ENCODE results near the gene THAP10. TPM values are rescaled to one million over a fixed set of nuclear protein-coding genes. Genes with fewer than 3 reads are reported as not detected.

The THAP10 gene
- total and polyA plus RNA-seq, 5 donors from 2014 or later: not detected

- no peaks in the 10 kb centered on the region for H3K9me3 ChIP-seq (ENCODE audit: control insufficient read depth in 2 of 2, low read length in 2 of 2)
- Mint-ChIP-seq H3K4me3 (no peak overlapping the region), H3K4me1 (no peaks in the 10 kb centered on the region), H3K27me3 (peaks cover 33% of the 10 kb centered on the region), H3K9me3 (peaks cover 0 to 1% (median 0%) of the 10 kb centered on the region in 7 donors), H3K36me3 (no peaks in the 10 kb centered on the region), H3K27ac (no peak overlapping the region)
- no peaks in the 10 kb centered on the region for H3K36me3 ChIP-seq (ENCODE audit: control insufficient read depth, insufficient read depth, low read length)
- no peak overlapping the region for H3K4me3 ChIP-seq (ENCODE audit: low read depth, low read length)
- H3K27ac ChIP-seq (ENCODE audit: insufficient read depth, low read length, poor library complexity, severe bottlenecking): no peak overlapping the region
- peaks cover 7% of the 10 kb centered on the region for H3K27me3 ChIP-seq (ENCODE audit: control insufficient read depth, insufficient read depth, low read length)
- no peaks in the 10 kb centered on the region for H3K4me1 ChIP-seq (ENCODE audit: control insufficient read depth, insufficient read depth, low read length, poor library complexity, severe bottlenecking)
- ATAC-seq (ENCODE audit: low read depth in 2 of 2) (no peak), DNase-seq (no peak)
These were observed 46.5 kb downstream of the THAP10 start for GRCh38 chr15:70845602-70846360.

GRCh38 chr15:70837476-70837875 lies 54.8 kb downstream of the THAP10 start:
- H3K27me3 Mint-ChIP-seq: peaks cover 8% of the 10 kb centered on the region
- H3K4me1 Mint-ChIP-seq: no peaks in the 10 kb centered on the region

GRCh38 chr15:70835841-70836240 lies 56.4 kb downstream of the THAP10 start:
- Histone ChIP-seq H3K4me1 (ENCODE audit: control insufficient read depth, insufficient read depth, low read length, poor library complexity, severe bottlenecking) (no peaks in the 10 kb centered on the region), H3K36me3 (ENCODE audit: control insufficient read depth, insufficient read depth, low read length) (no peaks in the 10 kb centered on the region), H3K27ac (ENCODE audit: insufficient read depth, low read length, poor library complexity, severe bottlenecking) (no peak overlapping the region), H3K4me3 (ENCODE audit: low read depth, low read length) (no peak overlapping the region), H3K9me3 (ENCODE audit: control insufficient read depth in 2 of 2, low read length in 2 of 2) (no peaks in the 10 kb centered on the region), H3K27me3 (ENCODE audit: control insufficient read depth, insufficient read depth, low read length) (no peaks in the 10 kb centered on the region)
- H3K9me3 Mint-ChIP-seq: peaks cover 0 to 2% (median 0%) of the 10 kb centered on the region in 7 donors
- DNase-seq (no peak), ATAC-seq (ENCODE audit: low read depth in 2 of 2) (no peak)
- no peak overlapping the region for H3K27ac Mint-ChIP-seq
- no peaks in the 10 kb centered on the region for H3K4me1 Mint-ChIP-seq
- no peak overlapping the region for H3K4me3 Mint-ChIP-seq
- no peaks in the 10 kb centered on the region for H3K36me3 Mint-ChIP-seq
- peaks cover 8% of the 10 kb centered on the region for H3K27me3 Mint-ChIP-seq

More at GRCh38 chr15:70837476-70837875, 54.8 kb downstream of the THAP10 start:
- Histone ChIP-seq H3K4me1 (ENCODE audit: control insufficient read depth, insufficient read depth, low read length, poor library complexity, severe bottlenecking) (no peaks in the 10 kb centered on the region), H3K4me3 (ENCODE audit: low read depth, low read length) (no peak overlapping the region), H3K27ac (ENCODE audit: insufficient read depth, low read length, poor library complexity, severe bottlenecking) (no peak overlapping the region), H3K27me3 (ENCODE audit: control insufficient read depth, insufficient read depth, low read length) (no peaks in the 10 kb centered on the region), H3K36me3 (ENCODE audit: control insufficient read depth, insufficient read depth, low read length) (no peaks in the 10 kb centered on the region), H3K9me3 (ENCODE audit: control insufficient read depth in 2 of 2, low read length in 2 of 2) (no peaks in the 10 kb centered on the region)
- Mint-ChIP-seq H3K36me3 (no peaks in the 10 kb centered on the region), H3K4me3 (no peak overlapping the region), H3K27ac (no peak overlapping the region), H3K9me3 (peaks cover 0 to 3% (median 0%) of the 10 kb centered on the region in 7 donors)
- ATAC-seq (ENCODE audit: low read depth in 2 of 2) (no peak), DNase-seq (no peak)

- H3K9me3 Mint-ChIP-seq: peaks cover 0 to 2% (median 0%) of the 10 kb centered on the region in 7 donors
- no peak for ATAC-seq (ENCODE audit: low read depth in 2 of 2)
- H3K27me3 Mint-ChIP-seq: peaks cover 8% of the 10 kb centered on the region
- Histone ChIP-seq H3K36me3 (ENCODE audit: control insufficient read depth, insufficient read depth, low read length) (no peaks in the 10 kb centered on the region), H3K27ac (ENCODE audit: insufficient read depth, low read length, poor library complexity, severe bottlenecking) (no peak overlapping the region), H3K4me1 (ENCODE audit: control insufficient read depth, insufficient read depth, low read length, poor library complexity, severe bottlenecking) (no peaks in the 10 kb centered on the region), H3K27me3 (ENCODE audit: control insufficient read depth, insufficient read depth, low read length) (no peaks in the 10 kb centered on the region), H3K9me3 (ENCODE audit: control insufficient read depth in 2 of 2, low read length in 2 of 2) (no peaks in the 10 kb centered on the region), H3K4me3 (ENCODE audit: low read depth, low read length) (no peak overlapping the region)
- no peaks in the 10 kb centered on the region for H3K4me1 Mint-ChIP-seq
- no peak for DNase-seq
- no peaks in the 10 kb centered on the region for H3K36me3 Mint-ChIP-seq
- H3K27ac Mint-ChIP-seq: no peak overlapping the region
- no peak overlapping the region for H3K4me3 Mint-ChIP-seq
These were observed 56.8 kb downstream of the THAP10 start for GRCh38 chr15:70835415-70835814.

- no peaks in the 10 kb centered on the region for H3K4me1 Mint-ChIP-seq
- H3K4me1 ChIP-seq (ENCODE audit: control insufficient read depth, insufficient read depth, low read length, poor library complexity, severe bottlenecking): no peaks in the 10 kb centered on the region
- H3K4me3 Mint-ChIP-seq: no peak overlapping the region
- H3K27me3 Mint-ChIP-seq: peaks cover 8% of the 10 kb centered on the region
- H3K9me3 Mint-ChIP-seq: peaks cover 0 to 2% (median 0%) of the 10 kb centered on the region in 7 donors
- no peaks in the 10 kb centered on the region for H3K36me3 Mint-ChIP-seq
- no peak for ATAC-seq (ENCODE audit: low read depth in 2 of 2)
- no peak overlapping the region for H3K27ac Mint-ChIP-seq
- DNase-seq: no peak
- H3K27ac ChIP-seq (ENCODE audit: insufficient read depth, low read length, poor library complexity, severe bottlenecking): no peak overlapping the region
- H3K27me3 ChIP-seq (ENCODE audit: control insufficient read depth, insufficient read depth, low read length): no peaks in the 10 kb centered on the region
- H3K9me3 ChIP-seq (ENCODE audit: control insufficient read depth in 2 of 2, low read length in 2 of 2): no peaks in the 10 kb centered on the region
- H3K36me3 ChIP-seq (ENCODE audit: control insufficient read depth, insufficient read depth, low read length): no peaks in the 10 kb centered on the region
- no peak overlapping the region for H3K4me3 ChIP-seq (ENCODE audit: low read depth, low read length)
These were observed 57.2 kb downstream of the THAP10 start for GRCh38 chr15:70834999-70835398.

GRCh38 chr15:70833861-70834765 lies 58.1 kb downstream of the THAP10 start:
- no peak overlapping the region for H3K4me3 Mint-ChIP-seq
- DNase-seq: no peak
- Histone ChIP-seq H3K27me3 (ENCODE audit: control insufficient read depth, insufficient read depth, low read length) (no peaks in the 10 kb centered on the region), H3K9me3 (ENCODE audit: control insufficient read depth in 2 of 2, low read length in 2 of 2) (no peaks in the 10 kb centered on the region), H3K36me3 (ENCODE audit: control insufficient read depth, insufficient read depth, low read length) (no peaks in the 10 kb centered on the region), H3K4me1 (ENCODE audit: control insufficient read depth, insufficient read depth, low read length, poor library complexity, severe bottlenecking) (no peaks in the 10 kb centered on the region), H3K27ac (ENCODE audit: insufficient read depth, low read length, poor library complexity, severe bottlenecking) (no peak overlapping the region), H3K4me3 (ENCODE audit: low read depth, low read length) (no peak overlapping the region)
- peaks cover 16% of the 10 kb centered on the region for H3K27me3 Mint-ChIP-seq
- no peak overlapping the region for H3K27ac Mint-ChIP-seq
- H3K4me1 Mint-ChIP-seq: no peaks in the 10 kb centered on the region
- no peaks in the 10 kb centered on the region for H3K36me3 Mint-ChIP-seq
- no peak for ATAC-seq (ENCODE audit: low read depth in 2 of 2)
- H3K9me3 Mint-ChIP-seq: peaks cover 0 to 2% (median 0%) of the 10 kb centered on the region in 7 donors

GRCh38 chr15:70833422-70833821 lies 58.8 kb downstream of the THAP10 start:
- no peak overlapping the region for H3K4me3 ChIP-seq (ENCODE audit: low read depth, low read length)
- no peak for ATAC-seq (ENCODE audit: low read depth in 2 of 2)
- H3K4me1 ChIP-seq (ENCODE audit: control insufficient read depth, insufficient read depth, low read length, poor library complexity, severe bottlenecking): no peaks in the 10 kb centered on the region
- peaks cover 16% of the 10 kb centered on the region for H3K27me3 Mint-ChIP-seq
- no peaks in the 10 kb centered on the region for H3K36me3 Mint-ChIP-seq
- H3K4me1 Mint-ChIP-seq: no peaks in the 10 kb centered on the region
- H3K4me3 Mint-ChIP-seq: no peak overlapping the region
- H3K9me3 Mint-ChIP-seq: peaks cover 0 to 2% (median 0%) of the 10 kb centered on the region in 7 donors
- no peak overlapping the region for H3K27ac Mint-ChIP-seq
- H3K9me3 ChIP-seq (ENCODE audit: control insufficient read depth in 2 of 2, low read length in 2 of 2): no peaks in the 10 kb centered on the region
- H3K27me3 ChIP-seq (ENCODE audit: control insufficient read depth, insufficient read depth, low read length): no peaks in the 10 kb centered on the region
- H3K27ac ChIP-seq (ENCODE audit: insufficient read depth, low read length, poor library complexity, severe bottlenecking): no peak overlapping the region
- H3K36me3 ChIP-seq (ENCODE audit: control insufficient read depth, insufficient read depth, low read length): no peaks in the 10 kb centered on the region
- no peak for DNase-seq
